ENCODE data around the gene ADCY9.

DNA sequence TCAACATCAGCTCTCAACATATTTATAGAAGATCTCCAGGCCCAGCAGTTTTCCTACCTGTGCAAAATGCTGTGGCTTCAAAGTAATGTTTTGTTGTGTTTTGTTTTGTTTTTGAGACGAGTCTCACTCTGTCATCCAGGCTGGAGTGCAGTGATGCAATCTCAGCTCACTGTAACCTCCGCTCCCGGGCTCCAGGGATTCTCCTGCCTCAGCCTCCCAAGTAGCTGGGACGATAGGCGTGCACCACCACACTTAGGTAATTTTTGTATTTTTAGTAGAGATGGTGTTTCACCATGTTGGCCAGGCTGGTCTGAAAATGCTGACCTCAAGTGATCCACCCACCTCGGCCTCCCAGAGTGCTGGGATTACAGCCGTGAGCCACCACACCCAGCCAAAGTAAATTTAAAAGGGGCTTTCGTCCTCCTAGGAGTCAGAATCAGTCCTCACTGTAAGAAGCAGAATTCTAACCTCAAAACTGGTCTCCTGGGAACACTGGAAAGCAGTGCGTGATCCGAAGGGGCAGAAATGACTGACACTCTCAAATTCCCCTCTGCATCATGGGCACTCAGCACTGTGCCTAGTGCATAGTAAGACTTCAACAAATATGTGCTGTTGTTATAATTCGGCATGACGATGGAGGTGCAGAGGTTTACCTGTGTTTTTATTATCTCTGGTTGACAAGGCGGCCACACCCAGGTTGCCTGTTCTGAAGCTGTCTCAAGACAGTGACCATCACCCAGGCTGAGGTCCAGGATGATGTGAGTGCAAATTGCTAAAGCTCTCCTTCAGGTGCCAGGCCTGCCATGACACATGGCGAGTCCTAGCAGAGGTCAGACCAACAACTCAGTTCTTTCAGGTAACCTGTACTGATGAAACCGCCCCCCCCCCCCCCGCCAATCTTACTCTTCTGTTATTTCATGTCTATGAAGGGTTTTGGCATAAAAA lies 59.8 kb downstream of the ADCY9 start:
- TF ChIP-seq, protein P1, sequence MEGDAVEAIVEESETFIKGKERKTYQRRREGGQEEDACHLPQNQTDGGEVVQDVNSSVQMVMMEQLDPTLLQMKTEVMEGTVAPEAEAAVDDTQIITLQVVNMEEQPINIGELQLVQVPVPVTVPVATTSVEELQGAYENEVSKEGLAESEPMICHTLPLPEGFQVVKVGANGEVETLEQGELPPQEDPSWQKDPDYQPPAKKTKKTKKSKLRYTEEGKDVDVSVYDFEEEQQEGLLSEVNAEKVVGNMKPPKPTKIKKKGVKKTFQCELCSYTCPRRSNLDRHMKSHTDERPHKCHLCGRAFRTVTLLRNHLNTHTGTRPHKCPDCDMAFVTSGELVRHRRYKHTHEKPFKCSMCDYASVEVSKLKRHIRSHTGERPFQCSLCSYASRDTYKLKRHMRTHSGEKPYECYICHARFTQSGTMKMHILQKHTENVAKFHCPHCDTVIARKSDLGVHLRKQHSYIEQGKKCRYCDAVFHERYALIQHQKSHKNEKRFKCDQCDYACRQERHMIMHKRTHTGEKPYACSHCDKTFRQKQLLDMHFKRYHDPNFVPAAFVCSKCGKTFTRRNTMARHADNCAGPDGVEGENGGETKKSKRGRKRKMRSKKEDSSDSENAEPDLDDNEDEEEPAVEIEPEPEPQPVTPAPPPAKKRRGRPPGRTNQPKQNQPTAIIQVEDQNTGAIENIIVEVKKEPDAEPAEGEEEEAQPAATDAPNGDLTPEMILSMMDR (IDR thresholded peaks at IDR 0.05; ENCODE audit: low read depth, low read length, poor library complexity, severe bottlenecking) = no peak
- no peak for TF ChIP-seq EZH2phosphoT487 (IDR thresholded peaks at IDR 0.05; ENCODE audit: borderline replicate concordance, low read length)

Measured in DOHH2 (cell line).